K562 (cell line): Measurements from ENCODE around the gene TESK2. TPM values are rescaled to one million over a fixed set of nuclear protein-coding genes. Genes with fewer than 3 reads are reported as not detected.

Experiments used
- ATF1 ChIP-seq, 2 experiments: fragments of 450-650 bp in 1 of 2; IDR thresholded peaks; 2 replicates each; pipeline ENCODE4 v1.6.1; 2016; ENCODE audit warnings: missing compliant biosample characterization in 1 of 2, missing genetic modification characterization in 1 of 2
- CHD4 ChIP-seq: fragments of 200-600 bp; sonication (generic); IDR thresholded peaks from 3 replicates; pipeline ENCODE4 v1.6.1; 2012; ENCODE audit warnings: low read depth, mild to moderate bottlenecking, mixed read lengths, low read length, inconsistent platforms; ENCODE audit not compliant: insufficient read depth, insufficient replicate concordance, poor library complexity, severe bottlenecking
- FOXP1 ChIP-seq: sonication (generic); formaldehyde crosslinking; IDR thresholded peaks from 2 replicates; pipeline ENCODE4 v1.8.0; 2022; ENCODE audit warnings: mild to moderate bottlenecking, missing genetic modification reagents
- GATAD2B ChIP-seq: fragments of 450-650 bp; IDR thresholded peaks from 2 replicates; pipeline ENCODE4 v1.6.1; 2017; ENCODE audit warnings: mild to moderate bottlenecking, borderline replicate concordance
- RFX1 ChIP-seq: fragments of 450-650 bp; IDR thresholded peaks from 2 replicates; pipeline ENCODE4 v1.6.1; 2016; ENCODE audit warnings: mild to moderate bottlenecking, moderate library complexity
- RFX5 ChIP-seq: IDR thresholded peaks from 2 replicates; pipeline ENCODE4 v1.6.1; 2011; ENCODE audit warnings: low read depth, mild to moderate bottlenecking, improper control_type of control experiment, low read length
- SRF ChIP-seq, 2 experiments: fragments of 250-450, 450-650 bp in 1 of 2; sonication (Bioruptor Pico) in 1 of 2; sonication (generic) in 1 of 2; formaldehyde crosslinking; IDR thresholded peaks; 2 replicates each; pipeline versions ENCODE4 v1.5.0 to v1.5.1; 2020 to 2022; ENCODE audit warnings: mild to moderate bottlenecking in 1 of 2, missing genetic modification reagents in 1 of 2
- THAP7 ChIP-seq: fragments of 250-450 bp; sonication (Bioruptor Pico); IDR thresholded peaks from 2 replicates; pipeline ENCODE4 v1.5.0; 2021
- UBTF ChIP-seq, 2 experiments: IDR thresholded peaks; 2 replicates each; pipeline ENCODE4 v1.6.1; 2012; ENCODE audit warnings: improper control_type of control experiment in 2 of 2, low read depth in 2 of 2, low read length in 2 of 2, borderline replicate concordance in 1 of 2
- ZNF175 ChIP-seq: fragments of 200-800 bp; sonication (Bioruptor generic); IDR thresholded peaks from 2 replicates; pipeline ENCODE4 v1.6.1; 2016; ENCODE audit warnings: low read depth, mild to moderate bottlenecking, missing genetic modification characterization, missing compliant biosample characterization
- ZNF184 ChIP-seq: sonication (generic); formaldehyde crosslinking; IDR thresholded peaks from 2 replicates; pipeline ENCODE4 v1.5.0; 2020; ENCODE audit warnings: missing genetic modification reagents
- polyA plus RNA-seq, 8 experiments: library from polyadenylated mRNA; depleted of rRNA in 4 of 8; stranded (reverse) in 5 of 8; unstranded in 3 of 8; fragments of >200 nt; fragmentation: Nextera tagmentation in 2 of 8; fragmentation: Illumina TruSeq in 1 of 8; extraction: Ambion mirVana in 2 of 8; extraction: Trizol in 1 of 8; gene quantifications; 2 replicates each; pipeline versions ENCODE4 v1.2.1 to v1.2.3, GENCODE V29; 2011 to 2014; ENCODE audit warnings: inconsistent platforms in 1 of 8, missing spikeins in 1 of 8
- total RNA-seq, 7 experiments: library from RNA; depleted of rRNA in 6 of 7; stranded (reverse); fragments of >200 nt in 6 of 7; fragmentation: Illumina TruSeq in 2 of 7; extraction: Trizol in 2 of 7; gene quantifications; 2 replicates each; pipeline versions ENCODE4 v1.2.1 to v1.2.3, GENCODE V29; 2011 to 2021; ENCODE audit warnings: low replicate concordance in 1 of 7
- TF ChIP-seq, protein P1 (sequence below): fragments of 450-650 bp; formaldehyde crosslinking; conservative IDR thresholded peaks from 2 replicates; pipeline ENCODE4 v1.4.0; 2022; ENCODE audit warnings: mild to moderate bottlenecking, missing genetic modification characterization
- TF ChIP-seq, protein P2 (sequence below): fragments of 250-450 bp; sonication (Bioruptor Pico); IDR thresholded peaks from 2 replicates; pipeline ENCODE4 v1.5.0; 2021
- TF ChIP-seq, protein P3 (sequence below): fragments of 250-450 bp; sonication (Bioruptor Pico); IDR thresholded peaks from 2 replicates; pipeline ENCODE4 v1.5.0; 2022; ENCODE audit warnings: mild to moderate bottlenecking
- TF ChIP-seq, protein P4 (sequence below): sonication (generic); formaldehyde crosslinking; IDR thresholded peaks from 2 replicates; pipeline ENCODE4 v1.8.0; 2022; ENCODE audit warnings: missing genetic modification reagents, mild to moderate bottlenecking, borderline replicate concordance

The TESK2 gene
- total and polyA plus RNA-seq, 9 of the 15 experiments (the other 6 are each of a cell fraction or from before 2014, with no cell fraction given): 1.6 to 5.3 (median 3.7) TPM

GRCh38 chr1:45490626-45491486, at the start of gene TESK2 (continued):
- no peak for TF ChIP-seq RFX5
- TF ChIP-seq CHD4: no peak
- no peak for TF ChIP-seq RFX1
- TF ChIP-seq ZNF175 (CRISPR knock-in tag): no peak
- TF ChIP-seq, protein P1, sequence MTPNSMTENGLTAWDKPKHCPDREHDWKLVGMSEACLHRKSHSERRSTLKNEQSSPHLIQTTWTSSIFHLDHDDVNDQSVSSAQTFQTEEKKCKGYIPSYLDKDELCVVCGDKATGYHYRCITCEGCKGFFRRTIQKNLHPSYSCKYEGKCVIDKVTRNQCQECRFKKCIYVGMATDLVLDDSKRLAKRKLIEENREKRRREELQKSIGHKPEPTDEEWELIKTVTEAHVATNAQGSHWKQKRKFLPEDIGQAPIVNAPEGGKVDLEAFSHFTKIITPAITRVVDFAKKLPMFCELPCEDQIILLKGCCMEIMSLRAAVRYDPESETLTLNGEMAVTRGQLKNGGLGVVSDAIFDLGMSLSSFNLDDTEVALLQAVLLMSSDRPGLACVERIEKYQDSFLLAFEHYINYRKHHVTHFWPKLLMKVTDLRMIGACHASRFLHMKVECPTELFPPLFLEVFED: no peak
- TF ChIP-seq THAP7 (CRISPR knock-in tag): no peak
- TF ChIP-seq, protein P2, sequence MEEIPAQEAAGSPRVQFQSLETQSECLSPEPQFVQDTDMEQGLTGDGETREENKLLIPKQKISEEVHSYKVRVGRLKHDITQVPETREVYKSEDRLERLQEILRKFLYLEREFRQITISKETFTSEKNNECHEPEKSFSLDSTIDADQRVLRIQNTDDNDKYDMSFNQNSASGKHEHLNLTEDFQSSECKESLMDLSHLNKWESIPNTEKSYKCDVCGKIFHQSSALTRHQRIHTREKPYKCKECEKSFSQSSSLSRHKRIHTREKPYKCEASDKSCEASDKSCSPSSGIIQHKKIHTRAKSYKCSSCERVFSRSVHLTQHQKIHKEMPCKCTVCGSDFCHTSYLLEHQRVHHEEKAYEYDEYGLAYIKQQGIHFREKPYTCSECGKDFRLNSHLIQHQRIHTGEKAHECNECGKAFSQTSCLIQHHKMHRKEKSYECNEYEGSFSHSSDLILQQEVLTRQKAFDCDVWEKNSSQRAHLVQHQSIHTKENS (CRISPR knock-in tag): no peak
- no peak for TF ChIP-seq ZNF184 (CRISPR knock-in tag)
- TF ChIP-seq SRF (CRISPR knock-in tag; IDR thresholded peaks at IDR 0.05): peak in 1 of 2 experiments; percentile 42; a peak in 1 of 4 replicates
- TF ChIP-seq, protein P3, sequence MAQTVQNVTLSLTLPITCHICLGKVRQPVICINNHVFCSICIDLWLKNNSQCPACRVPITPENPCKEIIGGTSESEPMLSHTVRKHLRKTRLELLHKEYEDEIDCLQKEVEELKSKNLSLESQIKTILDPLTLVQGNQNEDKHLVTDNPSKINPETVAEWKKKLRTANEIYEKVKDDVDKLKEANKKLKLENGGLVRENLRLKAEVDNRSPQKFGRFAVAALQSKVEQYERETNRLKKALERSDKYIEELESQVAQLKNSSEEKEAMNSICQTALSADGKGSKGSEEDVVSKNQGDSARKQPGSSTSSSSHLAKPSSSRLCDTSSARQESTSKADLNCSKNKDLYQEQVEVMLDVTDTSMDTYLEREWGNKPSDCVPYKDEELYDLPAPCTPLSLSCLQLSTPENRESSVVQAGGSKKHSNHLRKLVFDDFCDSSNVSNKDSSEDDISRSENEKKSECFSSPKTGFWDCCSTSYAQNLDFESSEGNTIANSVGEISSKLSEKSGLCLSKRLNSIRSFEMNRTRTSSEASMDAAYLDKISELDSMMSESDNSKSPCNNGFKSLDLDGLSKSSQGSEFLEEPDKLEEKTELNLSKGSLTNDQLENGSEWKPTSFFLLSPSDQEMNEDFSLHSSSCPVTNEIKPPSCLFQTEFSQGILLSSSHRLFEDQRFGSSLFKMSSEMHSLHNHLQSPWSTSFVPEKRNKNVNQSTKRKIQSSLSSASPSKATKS (CRISPR knock-in tag): no peak
- TF ChIP-seq GATAD2B: no peak
- TF ChIP-seq FOXP1 (CRISPR knock-in tag): no peak
- peak; percentile 45 to 65; a peak in 1 of 4 replicates for TF ChIP-seq UBTF (IDR thresholded peaks at IDR 0.05; ENCODE audit: borderline replicate concordance in 1 of 2, low read depth in 2 of 2, low read length in 2 of 2)
- TF ChIP-seq ATF1 (CRISPR knock-in tag; IDR thresholded peaks at IDR 0.05): no peak
- peak; percentile 73 for TF ChIP-seq ATF1 (tag; IDR thresholded peaks at IDR 0.05)
- TF ChIP-seq, protein P4, sequence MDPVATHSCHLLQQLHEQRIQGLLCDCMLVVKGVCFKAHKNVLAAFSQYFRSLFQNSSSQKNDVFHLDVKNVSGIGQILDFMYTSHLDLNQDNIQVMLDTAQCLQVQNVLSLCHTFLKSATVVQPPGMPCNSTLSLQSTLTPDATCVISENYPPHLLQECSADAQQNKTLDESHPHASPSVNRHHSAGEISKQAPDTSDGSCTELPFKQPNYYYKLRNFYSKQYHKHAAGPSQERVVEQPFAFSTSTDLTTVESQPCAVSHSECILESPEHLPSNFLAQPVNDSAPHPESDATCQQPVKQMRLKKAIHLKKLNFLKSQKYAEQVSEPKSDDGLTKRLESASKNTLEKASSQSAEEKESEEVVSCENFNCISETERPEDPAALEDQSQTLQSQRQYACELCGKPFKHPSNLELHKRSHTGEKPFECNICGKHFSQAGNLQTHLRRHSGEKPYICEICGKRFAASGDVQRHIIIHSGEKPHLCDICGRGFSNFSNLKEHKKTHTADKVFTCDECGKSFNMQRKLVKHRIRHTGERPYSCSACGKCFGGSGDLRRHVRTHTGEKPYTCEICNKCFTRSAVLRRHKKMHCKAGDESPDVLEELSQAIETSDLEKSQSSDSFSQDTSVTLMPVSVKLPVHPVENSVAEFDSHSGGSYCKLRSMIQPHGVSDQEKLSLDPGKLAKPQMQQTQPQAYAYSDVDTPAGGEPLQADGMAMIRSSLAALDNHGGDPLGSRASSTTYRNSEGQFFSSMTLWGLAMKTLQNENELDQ (CRISPR knock-in tag): no peak
